Trophoblast cell (in vitro differentiated cells and primary cell): ENCODE measurements around the gene GBF1.
A peak's percentile ranks its signal among the peaks of the same experiment; 100 is the strongest.

Experiments
- DNase-seq, 2 donors: peaks; one replicate each; pipeline ENCODE4 v3.0.0-alpha.2; 2016
- H2AFZ ChIP-seq: 2 replicates; pipeline ENCODE4 v1.6.1; 2013; ENCODE audit warnings: low read length, moderate library complexity, mild to moderate bottlenecking; ENCODE audit not compliant: insufficient read depth, poor library complexity
- H2AK5ac ChIP-seq: 2 replicates; pipeline ENCODE4 v1.6.1; 2013; ENCODE audit warnings: mild to moderate bottlenecking, low read length
- H2BK120ac ChIP-seq: 2 replicates; pipeline ENCODE4 v1.6.1; 2013; ENCODE audit warnings: low read length, mild to moderate bottlenecking, moderate library complexity; ENCODE audit not compliant: insufficient read depth, poor library complexity
- H2BK12ac ChIP-seq: 2 replicates; pipeline ENCODE4 v1.6.1; 2013; ENCODE audit warnings: mild to moderate bottlenecking, low read length, moderate library complexity
- H2BK5ac ChIP-seq: 2 replicates; pipeline ENCODE4 v1.6.1; 2013; ENCODE audit warnings: low read length, low read depth, moderate library complexity, mild to moderate bottlenecking; ENCODE audit not compliant: poor library complexity
- H3K14ac ChIP-seq: 2 replicates; pipeline ENCODE4 v1.6.1; 2013; ENCODE audit warnings: mild to moderate bottlenecking, low read length
- H3K18ac ChIP-seq: 2 replicates; pipeline ENCODE4 v1.6.1; 2013; ENCODE audit warnings: mild to moderate bottlenecking, low read length
- H3K23ac ChIP-seq: 2 replicates; pipeline ENCODE4 v1.6.1; 2013; ENCODE audit warnings: low read length
- H3K27ac ChIP-seq: 2 replicates; pipeline ENCODE4 v1.5.1; 2013; ENCODE audit warnings: low read depth, mild to moderate bottlenecking, inconsistent platforms, low read length, moderate library complexity
- H3K27me3 ChIP-seq: 2 replicates; pipeline ENCODE4 v1.6.1; 2013; ENCODE audit warnings: inconsistent platforms, mild to moderate bottlenecking, low read length, moderate library complexity; ENCODE audit not compliant: insufficient read depth
- H3K36me3 ChIP-seq, 2 experiments: 1 replicate in 1 of 2; 2 replicates in 1 of 2; pipeline ENCODE4 v1.6.1; 2013; ENCODE audit warnings: low read length in 2 of 2, mild to moderate bottlenecking in 2 of 2, moderate library complexity in 1 of 2; ENCODE audit not compliant: insufficient read depth in 2 of 2, control insufficient read depth in 1 of 2
- H3K4ac ChIP-seq: 2 replicates; pipeline ENCODE4 v1.6.1; 2013; ENCODE audit warnings: low read depth, mild to moderate bottlenecking, low read length, moderate library complexity
- H3K4me1 ChIP-seq, 2 experiments: 1 replicate in 1 of 2; 2 replicates in 1 of 2; pipeline ENCODE4 v1.6.1; 2013; ENCODE audit warnings: low read length in 2 of 2, mild to moderate bottlenecking in 2 of 2, moderate library complexity in 1 of 2; ENCODE audit not compliant: insufficient read depth in 2 of 2, control insufficient read depth in 1 of 2
- H3K4me2 ChIP-seq: 2 replicates; pipeline ENCODE4 v1.6.1; 2013; ENCODE audit warnings: inconsistent platforms, mild to moderate bottlenecking, low read length, moderate library complexity
- H3K4me3 ChIP-seq: 2 replicates; pipeline ENCODE4 v1.5.1; 2013; ENCODE audit warnings: mild to moderate bottlenecking, low read depth, low read length, inconsistent platforms
- H3K79me1 ChIP-seq: one replicate; pipeline ENCODE4 v1.6.1; 2013; ENCODE audit warnings: low read length
- H3K79me2 ChIP-seq: 2 replicates; pipeline ENCODE4 v1.6.1; 2013; ENCODE audit warnings: low read length, mild to moderate bottlenecking; ENCODE audit not compliant: control insufficient read depth, insufficient read depth, poor library complexity
- H3K9ac ChIP-seq: 2 replicates; pipeline ENCODE4 v1.6.1; 2013; ENCODE audit warnings: mild to moderate bottlenecking, low read length
- H3K9me3 ChIP-seq: 2 replicates; pipeline ENCODE4 v1.6.1; 2013; ENCODE audit warnings: low read depth, mild to moderate bottlenecking, control low read depth, inconsistent platforms, low read length; ENCODE audit not compliant: insufficient read depth
- H4K12ac ChIP-seq: 2 replicates; pipeline ENCODE4 v1.6.1; 2013; ENCODE audit warnings: low read depth, mild to moderate bottlenecking, low read length, moderate library complexity
- H4K8ac ChIP-seq: 2 replicates; pipeline ENCODE4 v1.6.1; 2013; ENCODE audit warnings: low read depth, mild to moderate bottlenecking, low read length, moderate library complexity
- H4K91ac ChIP-seq: one replicate; pipeline ENCODE4 v1.6.1; 2013; ENCODE audit warnings: low read depth, mild to moderate bottlenecking, low read length, moderate library complexity
- WGBS: extraction: QIAGEN DNeasy Blood & Tissue Kit; methylation state at CpG from one replicate; pipeline ENCODE4 v1.1.7; 2013; ENCODE audit warnings: missing lambda C conversion rate; ENCODE audit not compliant: insufficient read length, insufficient coverage; ENCODE audit errors: extremely low coverage; 5-methylcytosine and 5-hydroxymethylcytosine counted together

Gene GBF1

GRCh38 chr10:102286216-102286615 is 40.9 kb downstream of the GBF1 start:
- H4K12ac ChIP-seq = no peak overlapping the region
- WGBS = no CpG with 5 or more reads among the region's 2 CpGs
- H3K4me1 ChIP-seq = peaks cover 0 to 7% of the 10 kb centered on the region in 2 experiments
- no peak overlapping the region for H3K14ac ChIP-seq
- H3K4ac ChIP-seq = no peak overlapping the region
- no peak overlapping the region for H4K8ac ChIP-seq
- no peaks in the 10 kb centered on the region for H3K79me1 ChIP-seq
- no peak overlapping the region for H2BK5ac ChIP-seq
- no peaks in the 10 kb centered on the region for H3K27me3 ChIP-seq
- no peak overlapping the region for H3K9ac ChIP-seq
- no peak overlapping the region for H3K23ac ChIP-seq
- no peak overlapping the region for H3K4me2 ChIP-seq
- H3K27ac ChIP-seq = no peak overlapping the region
- H2BK12ac ChIP-seq = no peak overlapping the region
- H4K91ac ChIP-seq = no peak overlapping the region
- H3K9me3 ChIP-seq = no peaks in the 10 kb centered on the region
- no peak overlapping the region for H2BK120ac ChIP-seq
- no peaks in the 10 kb centered on the region for H3K79me2 ChIP-seq
- no peak overlapping the region for H2AFZ ChIP-seq
- H3K18ac ChIP-seq = no peak overlapping the region
- H3K4me3 ChIP-seq = no peak overlapping the region
- H3K36me3 ChIP-seq = no peaks in the 10 kb centered on the region
- H2AK5ac ChIP-seq = no peak overlapping the region
- no peak for DNase-seq

- H3K27ac ChIP-seq = no peak overlapping the region
- no peak overlapping the region for H2BK12ac ChIP-seq
- no peak overlapping the region for H3K23ac ChIP-seq
- H3K4me3 ChIP-seq = no peak overlapping the region
- no peak overlapping the region for H2AFZ ChIP-seq
- H3K27me3 ChIP-seq = no peaks in the 10 kb centered on the region
- no peak overlapping the region for H4K91ac ChIP-seq
- no peak overlapping the region for H2AK5ac ChIP-seq
- H3K79me1 ChIP-seq = no peaks in the 10 kb centered on the region
- H3K9ac ChIP-seq = no peak overlapping the region
- H3K36me3 ChIP-seq = no peaks in the 10 kb centered on the region
- no peaks in the 10 kb centered on the region for H3K9me3 ChIP-seq
- H3K4me2 ChIP-seq = no peak overlapping the region
- H2BK120ac ChIP-seq = no peak overlapping the region
- no peak overlapping the region for H4K8ac ChIP-seq
- H3K79me2 ChIP-seq = no peaks in the 10 kb centered on the region
- H4K12ac ChIP-seq = no peak overlapping the region
- H3K4me1 ChIP-seq = peaks cover 0 to 7% of the 10 kb centered on the region in 2 experiments
- no peak for DNase-seq
- no peak overlapping the region for H3K4ac ChIP-seq
- H2BK5ac ChIP-seq = peak overlapping the region; percentile 14
- no peak overlapping the region for H3K18ac ChIP-seq
- H3K14ac ChIP-seq = no peak overlapping the region
These were observed 42.2 kb downstream of the GBF1 start for GRCh38 chr10:102287538-102287937.

- no CpG with 5 or more reads among the region's 4 CpGs for WGBS
- Histone ChIP-seq H3K23ac (no peak overlapping the region), H2BK12ac (no peak overlapping the region)
These were observed 42.7 kb downstream of the GBF1 start for GRCh38 chr10:102287991-102288390.

GRCh38 chr10:102289356-102289755 is 44.0 kb downstream of the GBF1 start:
- Histone ChIP-seq H3K4ac (no peak overlapping the region), H3K4me1 (peaks cover 0 to 7% of the 10 kb centered on the region in 2 experiments), H4K91ac (no peak overlapping the region), H3K23ac (no peak overlapping the region), H4K12ac (no peak overlapping the region), H3K36me3 (peaks cover 0 to 2% of the 10 kb centered on the region in 2 experiments), H3K79me1 (no peaks in the 10 kb centered on the region), H2AFZ (no peak overlapping the region), H3K4me3 (no peak overlapping the region), H4K8ac (no peak overlapping the region), H3K4me2 (no peak overlapping the region), H3K79me2 (no peaks in the 10 kb centered on the region), H3K14ac (no peak overlapping the region), H3K9me3 (no peaks in the 10 kb centered on the region), H3K27ac (no peak overlapping the region), H3K9ac (no peak overlapping the region), H3K27me3 (no peaks in the 10 kb centered on the region), H2BK12ac (no peak overlapping the region), H2BK120ac (no peak overlapping the region), H2BK5ac (no peak overlapping the region), H2AK5ac (no peak overlapping the region), H3K18ac (no peak overlapping the region)
- peak; percentile 52 to 95 for DNase-seq
- WGBS = no CpG with 5 or more reads among the region's 2 CpGs

More at GRCh38 chr10:102287991-102288390, 42.7 kb downstream of the GBF1 start:
- Histone ChIP-seq H3K9ac (no peak overlapping the region), H4K12ac (no peak overlapping the region), H3K79me2 (no peaks in the 10 kb centered on the region), H3K79me1 (no peaks in the 10 kb centered on the region), H2BK120ac (no peak overlapping the region), H3K4ac (no peak overlapping the region), H3K18ac (no peak overlapping the region), H2AK5ac (no peak overlapping the region), H4K8ac (no peak overlapping the region), H2BK5ac (no peak overlapping the region), H3K4me3 (no peak overlapping the region), H3K9me3 (no peaks in the 10 kb centered on the region), H3K27ac (no peak overlapping the region), H4K91ac (no peak overlapping the region), H3K4me2 (no peak overlapping the region), H3K4me1 (peaks cover 0 to 7% of the 10 kb centered on the region in 2 experiments), H3K14ac (no peak overlapping the region), H3K36me3 (no peaks in the 10 kb centered on the region), H3K27me3 (no peaks in the 10 kb centered on the region), H2AFZ (no peak overlapping the region)
- no peak for DNase-seq
